Measurements from ENCODE around the gene MYH9.

MYH9 gene

DNA sequence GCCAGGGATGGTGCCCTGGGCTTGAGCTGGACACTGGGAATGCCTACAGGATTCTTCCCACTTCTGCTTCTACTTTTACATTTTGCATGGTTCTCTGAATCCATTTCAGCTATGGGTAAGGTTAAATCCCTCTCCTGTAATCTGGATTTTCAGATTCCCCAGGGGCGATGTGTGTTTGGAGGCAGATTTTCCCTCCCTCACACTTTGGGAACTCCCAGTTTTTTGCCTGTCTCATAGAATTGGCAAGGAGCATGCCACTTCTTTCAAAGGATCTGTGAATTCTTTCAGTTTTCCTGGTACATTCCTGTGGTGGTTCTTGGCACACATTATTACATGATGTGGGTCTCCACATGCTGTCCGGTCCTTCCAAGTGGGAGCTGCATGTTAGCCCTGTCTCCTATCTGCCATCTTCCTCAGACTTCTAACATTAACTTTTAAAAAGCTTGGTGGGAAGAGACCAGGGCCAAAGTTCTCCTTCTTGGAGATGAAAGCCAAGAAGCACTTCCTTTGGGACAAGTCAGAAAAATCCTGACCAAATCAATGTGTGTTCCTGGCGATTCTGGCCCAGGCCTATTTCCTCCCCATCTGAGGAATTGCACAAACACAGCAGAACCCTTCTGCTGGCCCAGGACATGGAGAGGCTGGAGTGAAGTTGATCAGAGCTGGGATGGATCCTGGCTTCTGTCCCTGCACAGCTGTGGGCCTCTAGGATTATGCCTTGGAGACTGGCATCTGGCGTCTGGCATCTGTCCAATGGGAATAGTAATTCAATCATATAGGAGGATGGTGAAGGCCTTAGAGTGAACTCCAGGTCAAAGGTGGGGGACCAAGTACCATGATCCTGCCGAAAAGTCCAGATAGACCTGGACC, 143.0 kb downstream of the MYH9 start:
- Histone ChIP-seq H3K4me1 (ENCODE audit: control insufficient read depth, insufficient read depth, low read length) (no peaks in the 10 kb centered on the region), H3K9me3 (ENCODE audit: control insufficient read depth, insufficient read depth, low read depth, low read length) (no peaks in the 10 kb centered on the region), H3K36me3 (ENCODE audit: control insufficient read depth in 2 of 2, insufficient read depth in 1 of 2, low read length in 2 of 2) (no peaks in the 10 kb centered on the region), H3K4me3 (ENCODE audit: low read depth, low read length) (no peak overlapping the region), H3K27ac (ENCODE audit: extremely low read depth, low read depth, low read length) (no peak overlapping the region)
- ChIA-PET POLR2A (no interaction called here), CTCF (interaction anchor here (0.6 kb wide), 1 partner anchor 226 kb away, joined by 4 read pairs; no protein-coding TSS in a partner anchor)
- no peak for TF ChIP-seq ZNF19 (tag by site-specific recombination; IDR thresholded peaks at IDR 0.05; ENCODE audit: low read depth)
- TF ChIP-seq ZNF114 (tag by site-specific recombination; IDR thresholded peaks at IDR 0.05): no peak
- TF ChIP-seq, protein P1, sequence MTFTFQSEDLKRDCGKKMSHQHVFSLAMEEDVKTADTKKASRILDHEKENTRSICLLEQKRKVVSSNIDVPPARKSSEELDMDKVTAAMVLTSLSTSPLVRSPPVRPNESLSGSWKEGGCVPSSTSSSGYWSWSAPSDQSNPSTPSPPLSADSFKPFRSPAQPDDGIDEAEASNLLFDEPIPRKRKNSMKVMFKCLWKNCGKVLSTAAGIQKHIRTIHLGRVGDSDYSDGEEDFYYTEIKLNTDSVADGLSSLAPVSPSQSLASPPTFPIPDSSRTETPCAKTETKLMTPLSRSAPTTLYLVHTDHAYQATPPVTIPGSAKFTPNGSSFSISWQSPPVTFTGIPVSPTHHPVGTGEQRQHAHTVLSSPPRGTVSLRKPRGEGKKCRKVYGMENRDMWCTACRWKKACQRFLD (tag by site-specific recombination; IDR thresholded peaks at IDR 0.05): no peak
- no peak for TF ChIP-seq ZNF768 (tag by site-specific recombination; IDR thresholded peaks at IDR 0.05)
- TF ChIP-seq ZNF16 (tag by site-specific recombination; IDR thresholded peaks at IDR 0.05; ENCODE audit: low read depth): no peak
- TF ChIP-seq, protein P2, sequence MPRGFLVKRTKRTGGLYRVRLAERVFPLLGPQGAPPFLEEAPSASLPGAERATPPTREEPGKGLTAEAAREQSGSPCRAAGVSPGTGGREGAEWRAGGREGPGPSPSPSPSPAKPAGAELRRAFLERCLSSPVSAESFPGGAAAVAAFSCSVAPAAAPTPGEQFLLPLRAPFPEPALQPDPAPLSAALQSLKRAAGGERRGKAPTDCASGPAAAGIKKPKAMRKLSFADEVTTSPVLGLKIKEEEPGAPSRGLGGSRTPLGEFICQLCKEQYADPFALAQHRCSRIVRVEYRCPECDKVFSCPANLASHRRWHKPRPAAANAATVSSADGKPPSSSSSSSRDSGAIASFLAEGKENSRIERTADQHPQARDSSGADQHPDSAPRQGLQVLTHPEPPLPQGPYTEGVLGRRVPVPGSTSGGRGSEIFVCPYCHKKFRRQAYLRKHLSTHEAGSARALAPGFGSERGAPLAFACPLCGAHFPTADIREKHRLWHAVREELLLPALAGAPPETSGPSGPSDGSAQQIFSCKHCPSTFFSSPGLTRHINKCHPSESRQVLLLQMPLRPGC (tag by site-specific recombination; IDR thresholded peaks at IDR 0.05): no peak
- no peak for TF ChIP-seq ZXDB (tag by site-specific recombination; IDR thresholded peaks at IDR 0.05)
- no peak for TF ChIP-seq ZNF560 (tag by site-specific recombination; IDR thresholded peaks at IDR 0.05; ENCODE audit: borderline replicate concordance)

DNA sequence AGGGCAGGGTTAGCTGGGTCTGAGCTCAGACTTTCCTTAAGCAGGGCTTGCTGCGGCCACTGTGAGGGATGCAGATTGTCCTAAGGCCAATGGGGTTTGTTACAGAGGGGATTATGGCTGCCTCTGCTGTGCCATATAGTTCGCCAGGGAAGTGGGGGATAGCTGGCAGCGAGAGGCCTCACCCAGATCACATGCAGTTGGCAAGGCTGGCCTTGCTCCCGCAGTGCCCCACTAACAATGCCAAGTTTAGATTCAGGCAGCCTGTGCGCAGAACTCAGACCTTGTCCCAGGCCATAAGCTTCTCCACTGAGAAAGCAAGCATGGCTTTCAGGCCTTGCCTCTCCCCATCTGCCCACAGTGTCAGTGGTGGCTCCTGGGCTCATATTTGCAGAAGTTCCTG, 143.8 kb downstream of the MYH9 start:
- TF ChIP-seq, protein P3, sequence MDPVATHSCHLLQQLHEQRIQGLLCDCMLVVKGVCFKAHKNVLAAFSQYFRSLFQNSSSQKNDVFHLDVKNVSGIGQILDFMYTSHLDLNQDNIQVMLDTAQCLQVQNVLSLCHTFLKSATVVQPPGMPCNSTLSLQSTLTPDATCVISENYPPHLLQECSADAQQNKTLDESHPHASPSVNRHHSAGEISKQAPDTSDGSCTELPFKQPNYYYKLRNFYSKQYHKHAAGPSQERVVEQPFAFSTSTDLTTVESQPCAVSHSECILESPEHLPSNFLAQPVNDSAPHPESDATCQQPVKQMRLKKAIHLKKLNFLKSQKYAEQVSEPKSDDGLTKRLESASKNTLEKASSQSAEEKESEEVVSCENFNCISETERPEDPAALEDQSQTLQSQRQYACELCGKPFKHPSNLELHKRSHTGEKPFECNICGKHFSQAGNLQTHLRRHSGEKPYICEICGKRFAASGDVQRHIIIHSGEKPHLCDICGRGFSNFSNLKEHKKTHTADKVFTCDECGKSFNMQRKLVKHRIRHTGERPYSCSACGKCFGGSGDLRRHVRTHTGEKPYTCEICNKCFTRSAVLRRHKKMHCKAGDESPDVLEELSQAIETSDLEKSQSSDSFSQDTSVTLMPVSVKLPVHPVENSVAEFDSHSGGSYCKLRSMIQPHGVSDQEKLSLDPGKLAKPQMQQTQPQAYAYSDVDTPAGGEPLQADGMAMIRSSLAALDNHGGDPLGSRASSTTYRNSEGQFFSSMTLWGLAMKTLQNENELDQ (tag by site-specific recombination; IDR thresholded peaks at IDR 0.05; ENCODE audit: low read depth): no peak
- TF ChIP-seq, protein P4, sequence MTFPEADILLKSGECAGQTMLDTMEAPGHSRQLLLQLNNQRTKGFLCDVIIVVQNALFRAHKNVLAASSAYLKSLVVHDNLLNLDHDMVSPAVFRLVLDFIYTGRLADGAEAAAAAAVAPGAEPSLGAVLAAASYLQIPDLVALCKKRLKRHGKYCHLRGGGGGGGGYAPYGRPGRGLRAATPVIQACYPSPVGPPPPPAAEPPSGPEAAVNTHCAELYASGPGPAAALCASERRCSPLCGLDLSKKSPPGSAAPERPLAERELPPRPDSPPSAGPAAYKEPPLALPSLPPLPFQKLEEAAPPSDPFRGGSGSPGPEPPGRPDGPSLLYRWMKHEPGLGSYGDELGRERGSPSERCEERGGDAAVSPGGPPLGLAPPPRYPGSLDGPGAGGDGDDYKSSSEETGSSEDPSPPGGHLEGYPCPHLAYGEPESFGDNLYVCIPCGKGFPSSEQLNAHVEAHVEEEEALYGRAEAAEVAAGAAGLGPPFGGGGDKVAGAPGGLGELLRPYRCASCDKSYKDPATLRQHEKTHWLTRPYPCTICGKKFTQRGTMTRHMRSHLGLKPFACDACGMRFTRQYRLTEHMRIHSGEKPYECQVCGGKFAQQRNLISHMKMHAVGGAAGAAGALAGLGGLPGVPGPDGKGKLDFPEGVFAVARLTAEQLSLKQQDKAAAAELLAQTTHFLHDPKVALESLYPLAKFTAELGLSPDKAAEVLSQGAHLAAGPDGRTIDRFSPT (tag by site-specific recombination; IDR thresholded peaks at IDR 0.05): no peak
- TF ChIP-seq ZNF837 (tag by site-specific recombination; IDR thresholded peaks at IDR 0.05) (no peak), KLF7 (tag by site-specific recombination; IDR thresholded peaks at IDR 0.05; ENCODE audit: borderline replicate concordance) (no peak), SP7 (tag by site-specific recombination; IDR thresholded peaks at IDR 0.05) (no peak), ZNF610 (tag by site-specific recombination; IDR thresholded peaks at IDR 0.05; ENCODE audit: borderline replicate concordance) (no peak), ZNF510 (tag by site-specific recombination; IDR thresholded peaks at IDR 0.05; ENCODE audit: insufficient replicate concordance) (no peak), ZNF239 (tag by site-specific recombination; IDR thresholded peaks at IDR 0.05) (no peak), IKZF3 (tag by site-specific recombination; IDR thresholded peaks at IDR 0.05) (no peak)
- TF ChIP-seq, protein P5, sequence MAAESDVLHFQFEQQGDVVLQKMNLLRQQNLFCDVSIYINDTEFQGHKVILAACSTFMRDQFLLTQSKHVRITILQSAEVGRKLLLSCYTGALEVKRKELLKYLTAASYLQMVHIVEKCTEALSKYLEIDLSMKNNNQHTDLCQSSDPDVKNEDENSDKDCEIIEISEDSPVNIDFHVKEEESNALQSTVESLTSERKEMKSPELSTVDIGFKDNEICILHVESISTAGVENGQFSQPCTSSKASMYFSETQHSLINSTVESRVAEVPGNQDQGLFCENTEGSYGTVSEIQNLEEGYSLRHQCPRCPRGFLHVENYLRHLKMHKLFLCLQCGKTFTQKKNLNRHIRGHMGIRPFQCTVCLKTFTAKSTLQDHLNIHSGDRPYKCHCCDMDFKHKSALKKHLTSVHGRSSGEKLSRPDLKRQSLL (tag by site-specific recombination; IDR thresholded peaks at IDR 0.05): no peak

More for the DNA sequence above, 143.8 kb downstream of the MYH9 start:
- no peaks in the 10 kb centered on the region for H3K36me3 ChIP-seq (ENCODE audit: control insufficient read depth in 2 of 2, insufficient read depth in 1 of 2, low read length in 2 of 2)
- ChIA-PET CTCF (interaction anchor here (0.6 to 2.7 kb wide), 4 partner anchors 43 to 227 kb away, joined by 3 to 7 read pairs (median 4); no protein-coding TSS in a partner anchor), POLR2A (no interaction called here)
- H3K9me3 ChIP-seq (ENCODE audit: control insufficient read depth, insufficient read depth, low read depth, low read length): no peaks in the 10 kb centered on the region
- H3K4me1 ChIP-seq (ENCODE audit: control insufficient read depth, insufficient read depth, low read length): no peaks in the 10 kb centered on the region
- H3K4me3 ChIP-seq (ENCODE audit: low read depth, low read length): no peak overlapping the region
- H3K27ac ChIP-seq (ENCODE audit: extremely low read depth, low read depth, low read length): no peak overlapping the region

Measured in HEK293 (cell line).